GM19455 (cell line): ENCODE measurements around the gene SLC22A15.
"Not testable (repeated sequence)": the region's sequence is repeated elsewhere in the genome, so short reads cannot be mapped to it uniquely, and the experiment has no call there.

Experiments used
- ATAC-seq: cut with Tn5 transposase; IDR thresholded peaks from one replicate; pipeline ENCODE4 v1.9.1; 2021; ENCODE audit not compliant: unreplicated experiment

The SLC22A15 gene

DNA sequence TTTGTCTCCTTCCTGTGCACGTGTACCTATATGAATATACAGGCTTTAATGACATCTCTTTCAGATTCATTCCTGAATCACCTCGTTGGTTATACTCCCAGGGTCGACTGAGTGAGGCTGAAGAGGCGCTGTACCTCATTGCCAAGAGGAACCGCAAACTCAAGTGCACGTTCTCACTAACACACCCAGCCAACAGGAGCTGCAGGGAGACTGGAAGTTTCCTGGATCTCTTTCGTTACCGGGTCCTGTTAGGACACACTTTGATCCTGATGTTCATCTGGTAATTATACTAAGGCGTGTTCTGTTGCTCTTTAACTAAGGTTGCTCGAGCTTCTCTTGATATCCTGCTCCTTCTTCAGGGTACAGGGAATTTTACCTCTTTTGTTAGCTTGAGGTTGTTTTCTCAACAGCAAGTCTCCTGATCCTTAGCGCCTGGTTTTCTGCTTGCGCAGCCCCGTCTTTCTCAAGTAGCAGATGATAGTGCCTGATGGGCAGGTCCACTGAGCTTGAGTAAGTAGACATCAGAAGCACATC lies 55.1 kb downstream of the SLC22A15 start:
- ATAC-seq, result no peak

DNA sequence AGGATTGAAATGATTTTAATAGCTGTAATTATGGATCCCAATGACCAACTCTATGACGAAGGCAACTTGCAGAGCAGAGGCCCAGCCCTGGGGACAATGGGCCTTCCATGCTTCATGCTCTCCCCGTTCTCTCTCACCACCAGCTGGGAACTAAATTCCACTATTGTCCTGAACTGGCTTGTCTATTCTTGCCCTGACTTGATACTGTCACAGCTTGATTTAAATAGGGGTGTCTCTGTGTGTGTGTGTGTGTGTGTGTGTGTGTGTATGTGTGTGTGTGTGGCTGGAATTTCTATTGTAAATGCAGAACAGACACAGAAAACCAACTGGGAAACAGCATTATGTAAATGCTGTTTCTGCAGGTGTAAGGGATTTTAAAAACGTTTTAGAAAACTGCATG lies 57.0 kb downstream of the SLC22A15 start:
- no peak for ATAC-seq

DNA sequence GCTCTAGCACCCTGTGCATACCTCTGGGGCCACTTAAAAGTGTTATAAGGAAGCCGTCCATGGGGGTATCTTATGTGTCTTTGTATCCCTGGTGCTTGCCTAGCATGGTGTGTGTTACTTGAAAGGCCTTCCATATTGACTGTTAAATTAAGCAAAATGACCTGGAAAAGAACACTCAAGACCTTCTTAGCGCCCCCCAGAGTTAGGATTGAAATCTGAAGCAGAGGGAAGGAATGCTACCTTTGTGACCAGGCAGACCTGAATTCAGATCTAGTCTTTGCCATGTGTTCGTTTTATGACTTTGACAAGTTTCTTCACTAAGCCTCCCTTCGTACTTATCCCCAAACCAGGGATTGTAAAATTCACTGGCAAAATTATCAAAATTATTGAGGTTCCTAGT lies 59.9 kb downstream of the SLC22A15 start:
- no peak for ATAC-seq

DNA sequence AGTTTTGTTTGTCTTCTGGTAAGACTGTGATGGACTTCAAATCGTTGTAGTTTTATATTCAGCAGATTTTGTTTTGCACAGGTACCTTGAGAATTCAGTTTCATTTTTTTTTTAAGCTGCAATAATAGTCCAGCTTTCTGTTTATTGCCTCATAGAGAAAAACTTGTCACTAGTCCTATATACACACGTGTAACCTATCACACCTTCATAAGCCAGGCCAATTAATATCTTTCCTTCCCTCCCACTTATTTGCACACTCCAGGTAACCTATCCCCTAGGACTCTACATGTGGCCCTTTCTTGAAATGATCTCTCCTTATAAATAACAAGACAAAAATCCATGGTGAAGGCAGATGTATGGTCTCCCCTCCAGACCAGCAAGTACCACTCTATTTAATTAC lies 62.4 kb downstream of the SLC22A15 start:
- no peak for ATAC-seq

- no peak for ATAC-seq
Observed at GRCh38 chr1:116044071-116044470, 67.8 kb downstream of the SLC22A15 start.

DNA sequence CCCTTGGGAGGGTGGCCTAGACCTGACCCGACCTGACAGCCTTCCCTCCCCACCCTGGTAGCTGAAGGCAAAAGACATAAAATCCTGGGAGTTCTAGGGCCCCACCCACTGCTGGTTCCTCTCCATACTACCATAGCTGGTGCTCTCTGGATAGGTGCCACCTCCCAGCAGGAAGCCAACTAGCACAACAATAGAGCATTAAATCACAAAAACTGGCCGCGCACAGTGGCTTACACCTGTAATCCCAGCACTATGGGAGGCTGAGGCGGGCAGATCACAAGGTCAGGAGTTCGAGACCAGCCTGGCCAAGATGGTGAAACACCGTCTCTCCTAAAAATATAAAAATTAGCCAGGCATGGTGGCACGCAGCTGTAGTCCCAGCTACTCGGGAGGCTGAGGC lies 70.6 kb downstream of the SLC22A15 start:
- ATAC-seq, result not testable (repeated sequence)

GRCh38 chr1:116051896-116052295 lies 75.6 kb downstream of the SLC22A15 start:
- not testable (repeated sequence) for ATAC-seq

DNA sequence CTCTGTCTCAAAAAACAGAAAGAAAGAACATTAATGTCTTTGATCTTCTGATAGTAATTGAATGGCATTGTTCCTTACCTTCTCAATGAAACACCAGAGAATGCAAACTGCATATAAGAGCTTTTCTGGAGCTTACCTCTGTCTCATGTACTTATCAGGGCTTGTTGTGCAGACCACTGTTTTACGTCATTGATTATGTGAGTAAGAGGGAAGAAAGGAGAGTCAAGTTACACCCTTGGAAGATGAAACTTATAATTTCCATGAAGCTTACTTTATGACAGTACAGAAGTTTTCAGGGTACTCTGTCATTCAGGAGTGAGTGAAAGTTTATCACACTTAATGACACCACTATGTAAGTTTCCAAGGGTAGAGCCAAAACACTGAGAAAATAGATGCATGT lies 85.9 kb downstream of the SLC22A15 start:
- no peak for ATAC-seq

DNA sequence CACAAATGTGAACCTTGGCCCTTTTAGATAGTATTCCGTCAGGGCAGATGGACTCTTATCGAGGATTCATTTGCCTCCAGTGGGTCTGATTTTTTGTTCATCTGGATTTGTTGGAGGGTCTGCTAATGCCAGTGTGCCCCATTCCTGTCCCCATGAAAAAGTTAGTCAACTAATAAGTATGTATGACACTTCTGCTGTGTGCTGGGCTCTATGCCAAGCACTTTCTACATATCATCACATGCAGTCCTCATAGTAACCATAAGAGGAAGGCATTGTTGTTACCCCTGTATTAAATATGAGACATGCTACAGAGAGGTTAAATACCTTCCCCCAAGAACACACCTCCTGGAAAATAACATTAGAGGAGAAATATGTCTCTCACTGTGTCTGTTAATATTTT lies 88.3 kb downstream of the SLC22A15 start:
- no peak for ATAC-seq

DNA sequence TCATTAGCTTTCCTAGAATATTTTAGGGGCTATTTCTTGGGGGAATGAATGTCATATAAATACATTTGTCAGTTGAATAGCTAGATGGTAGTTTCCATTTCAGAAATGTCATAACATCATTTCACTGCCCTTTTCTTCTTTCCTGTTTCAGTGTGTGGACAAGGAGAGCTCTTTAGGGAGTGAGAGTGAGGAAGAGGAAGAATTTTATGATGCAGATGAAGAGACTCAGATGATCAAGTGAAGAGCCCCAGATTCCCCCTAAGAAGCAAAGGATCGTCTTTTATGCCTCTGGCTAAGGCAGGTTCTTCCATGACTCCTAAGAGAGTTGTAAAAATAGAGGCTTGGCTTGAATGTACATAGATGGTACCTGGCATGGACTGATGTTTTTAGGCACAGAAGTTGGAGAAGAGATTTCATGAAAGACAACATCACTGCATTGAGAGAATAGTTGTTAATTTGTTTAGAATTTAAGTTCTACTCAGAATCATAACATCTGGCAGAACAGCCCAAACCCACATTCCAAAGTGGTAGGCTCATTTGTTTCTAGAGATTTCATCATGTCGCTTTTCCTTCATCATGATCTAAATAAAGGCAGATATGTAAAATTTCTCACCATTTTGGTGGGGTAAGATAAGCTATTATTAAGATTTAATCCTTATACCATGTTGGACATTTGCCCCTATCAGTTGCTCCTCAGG lies 90.7 kb downstream of the SLC22A15 start:
- ATAC-seq, result no peak

DNA sequence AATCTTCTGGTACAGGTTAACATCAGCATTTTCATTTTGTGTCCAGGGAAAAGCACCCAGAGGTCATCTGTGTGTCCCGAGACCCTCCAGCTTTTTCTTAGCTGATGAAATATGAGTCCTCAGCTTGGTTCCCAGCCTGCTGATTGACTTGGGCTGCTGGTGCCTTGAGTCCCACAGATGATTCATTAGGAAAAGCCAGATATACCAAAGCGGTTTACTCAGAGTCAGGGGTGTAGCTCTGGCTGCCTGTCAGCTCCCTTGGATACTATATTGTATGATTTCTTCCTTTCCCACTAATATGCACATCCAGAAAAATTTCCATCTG lies 91.2 kb downstream of the SLC22A15 start:
- ATAC-seq, result no peak

DNA sequence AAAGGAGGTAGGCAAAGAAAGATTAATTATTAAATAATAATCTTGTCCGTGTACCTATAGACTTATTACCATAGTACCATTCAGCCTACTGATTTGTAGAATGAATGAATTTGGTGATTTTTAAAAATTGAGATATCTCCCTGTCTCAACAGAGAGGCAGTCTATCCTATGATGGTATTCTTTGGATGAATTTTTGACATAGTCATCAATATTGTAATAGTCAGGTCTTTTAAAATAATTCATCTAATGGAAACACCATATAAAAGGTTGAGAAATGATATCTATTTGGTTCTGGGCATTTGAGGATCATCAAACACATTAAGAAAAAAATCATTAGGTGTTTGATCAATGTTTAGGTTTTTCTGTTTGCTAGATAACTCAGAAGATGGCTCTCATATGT lies 99.3 kb downstream of the SLC22A15 start:
- ATAC-seq, result no peak

DNA sequence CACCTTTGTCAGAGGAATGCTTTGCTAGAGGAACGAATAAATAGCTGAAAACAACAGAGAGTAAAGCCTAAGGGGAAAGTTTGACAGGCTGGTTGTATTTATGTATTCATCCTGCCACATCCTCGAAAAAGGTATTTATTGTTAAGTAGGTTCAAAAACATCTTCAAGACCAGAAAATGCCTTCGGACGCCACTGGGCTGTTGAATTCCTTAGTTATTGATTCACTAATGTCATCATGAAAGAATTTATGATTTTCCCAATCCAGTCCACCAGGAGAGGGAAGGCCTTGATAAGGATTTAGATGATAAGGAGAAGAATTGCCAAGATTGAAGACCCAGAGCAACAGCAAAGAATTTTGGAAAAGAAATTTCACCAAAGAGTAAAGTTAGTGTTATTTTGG lies 99.7 kb downstream of the SLC22A15 start:
- ATAC-seq, result no peak

DNA sequence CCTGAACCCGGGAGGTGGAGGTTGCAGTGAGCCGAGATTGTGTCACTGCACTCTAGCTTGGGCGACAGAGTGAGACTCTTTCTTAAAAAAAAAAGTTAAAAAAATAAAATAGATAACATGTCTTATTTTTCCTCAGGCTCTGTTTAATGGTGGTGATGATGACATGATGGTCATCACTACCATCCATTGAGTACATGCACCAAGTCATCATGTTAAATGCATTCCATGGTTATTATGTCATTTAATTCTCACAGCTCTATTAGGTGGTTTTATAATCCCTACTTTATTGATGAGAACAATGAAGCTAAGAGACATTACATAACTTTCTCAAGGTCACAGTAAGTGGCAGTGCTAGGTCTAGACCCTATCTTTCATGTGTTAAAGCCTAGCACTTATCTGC lies 100.5 kb downstream of the SLC22A15 start:
- no peak for ATAC-seq

DNA sequence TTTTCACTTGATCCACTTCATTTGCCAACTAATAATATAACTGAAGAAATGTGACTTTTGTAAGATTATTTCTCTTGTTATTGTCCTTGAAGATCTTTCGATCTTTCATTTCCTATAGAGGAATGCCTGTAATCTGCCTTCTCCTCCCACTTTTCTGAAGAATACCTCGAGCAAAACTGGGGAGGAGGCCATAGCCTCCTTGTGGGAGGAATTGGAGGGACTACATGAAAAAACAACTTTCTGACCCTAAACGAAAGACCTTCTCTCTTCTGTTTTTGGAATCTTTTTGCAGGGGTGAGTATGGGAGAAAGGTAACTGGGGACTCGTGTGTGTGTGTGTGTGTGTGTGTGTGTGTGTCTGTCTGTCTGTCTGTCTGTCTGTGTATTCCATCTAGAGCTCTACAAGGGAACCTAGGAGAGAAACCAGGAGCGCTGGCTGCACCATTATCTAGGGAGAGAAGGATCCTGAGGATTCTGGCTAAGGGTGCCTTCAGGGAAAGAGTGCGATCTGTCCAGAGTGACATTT lies 102.4 kb downstream of the SLC22A15 start:
- no peak for ATAC-seq

DNA sequence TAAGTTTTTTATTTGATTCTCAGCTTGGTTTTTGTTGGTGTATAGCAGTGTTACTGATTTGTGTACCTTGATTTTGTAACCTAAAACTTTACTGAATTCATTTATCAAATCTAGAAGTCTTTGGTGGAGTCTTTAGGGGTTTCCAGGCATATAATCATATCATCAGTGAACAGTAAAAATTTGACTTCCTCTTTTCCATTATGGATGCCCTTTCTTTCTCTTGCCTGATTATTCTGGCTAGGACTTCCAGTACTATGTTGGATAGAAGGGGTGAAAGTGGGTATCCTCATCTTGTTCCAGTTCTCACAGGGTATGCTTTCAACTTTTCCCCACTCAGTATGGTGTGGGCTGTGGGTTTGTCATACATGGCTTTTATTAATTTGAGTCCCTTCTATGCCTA lies 111.3 kb downstream of the SLC22A15 start:
- ATAC-seq, result no peak

GRCh38 chr1:116089870-116090269 lies 113.6 kb downstream of the SLC22A15 start:
- no peak for ATAC-seq

DNA sequence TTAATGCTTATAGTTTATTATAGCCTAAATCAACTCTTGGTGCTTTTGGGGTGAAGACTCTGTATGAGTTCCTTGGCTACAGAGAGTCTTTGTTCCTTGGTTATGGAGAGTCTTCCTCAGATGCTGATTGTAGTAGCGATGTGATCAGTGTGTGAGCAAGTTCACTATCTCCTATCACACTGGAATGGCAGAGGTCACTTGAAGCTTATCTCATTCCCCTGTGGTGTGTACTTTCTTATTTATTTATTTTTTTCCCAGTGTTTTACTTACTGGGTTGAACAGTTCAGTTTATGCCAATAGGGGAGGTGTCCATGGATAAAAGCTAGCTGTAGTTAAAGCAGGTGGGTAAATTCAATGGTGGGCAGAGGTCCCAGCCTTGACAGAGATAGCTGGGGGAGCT lies 114.8 kb downstream of the SLC22A15 start:
- ATAC-seq, result no peak

- ATAC-seq, result no peak
Observed at GRCh38 chr1:116092752-116093489, 116.6 kb downstream of the SLC22A15 start.

- ATAC-seq, result no peak
Observed at GRCh38 chr1:116095027-116095426, 118.7 kb downstream of the SLC22A15 start.

- ATAC-seq, result no peak
Observed at GRCh38 chr1:116096013-116096618, 119.8 kb downstream of the SLC22A15 start.

GRCh38 chr1:116097626-116098025 lies 121.3 kb downstream of the SLC22A15 start:
- ATAC-seq, result no peak
